Small intestine (tissue), 7 donors: ENCODE results near the gene SERHL2. TPM values are rescaled to one million over a fixed set of nuclear protein-coding genes. Genes with fewer than 3 reads are reported as not detected.

ENCODE experiments used
- DNase-seq, 2 donors: peaks; one replicate each; pipeline versions ENCODE4 v3.0.0 to v3.0.0-alpha.2; 2013
- FAIRE-seq: peaks from 2 replicates; lab custom pipeline; 2012; peaks lifted over from hg19 to GRCh38; lab: Jason Lieb, UNC
- H3K27ac ChIP-seq, 3 donors: one replicate each; pipeline ENCODE4 v1.5.1; 2013; ENCODE audit warnings: low read length in 2 of 3, mild to moderate bottlenecking in 2 of 3, control low read depth in 1 of 3, inconsistent platforms in 1 of 3, low read depth in 1 of 3, moderate library complexity in 1 of 3
- H3K27me3 ChIP-seq, 3 donors: one replicate each; pipeline ENCODE4 v1.6.1; 2013; ENCODE audit warnings: low read length in 3 of 3, inconsistent platforms in 1 of 3; ENCODE audit not compliant: control insufficient read depth in 3 of 3, insufficient read depth in 3 of 3
- H3K36me3 ChIP-seq, 3 donors: one replicate each; pipeline ENCODE4 v1.6.1; 2013; ENCODE audit warnings: low read length in 3 of 3, inconsistent platforms in 1 of 3, low read depth in 1 of 3, mild to moderate bottlenecking in 1 of 3, moderate library complexity in 1 of 3; ENCODE audit not compliant: control insufficient read depth in 3 of 3, insufficient read depth in 2 of 3
- H3K4me1 ChIP-seq, 3 donors: one replicate each; pipeline ENCODE4 v1.6.1; 2013; ENCODE audit warnings: low read length in 2 of 3, inconsistent platforms in 1 of 3, low read depth in 1 of 3, mild to moderate bottlenecking in 1 of 3, moderate library complexity in 1 of 3; ENCODE audit not compliant: control insufficient read depth in 3 of 3, insufficient read depth in 2 of 3
- H3K4me3 ChIP-seq, 3 donors: one replicate each; pipeline ENCODE4 v1.5.1; 2013; ENCODE audit warnings: low read length in 3 of 3, control low read depth in 1 of 3, inconsistent platforms in 1 of 3, low read depth in 1 of 3, mild to moderate bottlenecking in 1 of 3, moderate library complexity in 1 of 3
- H3K9me3 ChIP-seq, 2 donors: one replicate each; pipeline ENCODE4 v1.6.1; 2013; ENCODE audit warnings: low read depth in 1 of 2, low read length in 1 of 2; ENCODE audit not compliant: control insufficient read depth in 2 of 2, insufficient read depth in 1 of 2
- WGBS, 3 donors: extraction: QIAGEN DNeasy Blood & Tissue Kit; methylation state at CpG; one replicate each; pipeline ENCODE4 v1.1.7; 2013; 5-methylcytosine and 5-hydroxymethylcytosine counted together
- polyA plus RNA-seq, 4 donors: library from polyadenylated mRNA; stranded (reverse) in 3 of 4; unstranded in 1 of 4; fragments of 200-250 nt in 3 of 4; fragments of 120-200 nt in 1 of 4; gene quantifications; one replicate each; pipeline versions ENCODE4 v1.2.1 to v1.2.3, GENCODE V29; 2013
- donor health status: healthy with polysubstance abuse.
- donor health status: control.
- donor health status: control.
- donor health status: Bipolar disorder and iron deficiency.
- donor health status: healthy.

The SERHL2 gene
- polyA plus RNA-seq, 4 donors = 0.89 to 4.1 (median 2.4) TPM

GRCh38 chr22:42617155-42617983 lies 63.6 kb downstream of the SERHL2 start:
- H3K4me1 ChIP-seq = peaks cover 2 to 22% (median 5%) of the 10 kb centered on the region in 3 donors
- H3K27ac ChIP-seq = peak overlapping the region in 1 of 3 donors; percentile 32
- no peak for FAIRE-seq
- no peak for DNase-seq
- H3K4me3 ChIP-seq = no peak overlapping the region
- H3K36me3 ChIP-seq = peaks cover 0 to 41% (median 4%) of the 10 kb centered on the region in 3 donors
- H3K9me3 ChIP-seq = no peaks in the 10 kb centered on the region
- WGBS, 3 donors = 62 to 68% (median 66%) methylated on average over 19 to 20 of the region's 20 CpGs
- no peaks in the 10 kb centered on the region for H3K27me3 ChIP-seq

GRCh38 chr22:42619261-42620063 lies 65.7 kb downstream of the SERHL2 start:
- 92 to 94% (median 93%) methylated on average over 29 to 35 of the region's 35 CpGs for WGBS, 3 donors
- DNase-seq (no peak), FAIRE-seq (no peak)
- peaks cover 0 to 24% (median 0%) of the 10 kb centered on the region in 3 donors for H3K4me1 ChIP-seq
- H3K27me3 ChIP-seq = no peaks in the 10 kb centered on the region
- peaks cover 0 to 54% (median 6%) of the 10 kb centered on the region in 3 donors for H3K36me3 ChIP-seq
- no peak overlapping the region for H3K27ac ChIP-seq
- H3K4me3 ChIP-seq = no peak overlapping the region
- H3K9me3 ChIP-seq = no peaks in the 10 kb centered on the region

- H3K36me3 ChIP-seq = peaks cover 0 to 60% (median 6%) of the 10 kb centered on the region in 3 donors
- H3K9me3 ChIP-seq = no peaks in the 10 kb centered on the region
- WGBS, 3 donors = 87 to 93% (median 89%) methylated on average over 4 of the region's 4 CpGs
- no peak for FAIRE-seq
- no peak for DNase-seq
- no peak overlapping the region for H3K27ac ChIP-seq
- no peak overlapping the region for H3K4me3 ChIP-seq
- no peaks in the 10 kb centered on the region for H3K27me3 ChIP-seq
- peaks cover 0 to 24% (median 0%) of the 10 kb centered on the region in 3 donors for H3K4me1 ChIP-seq
These were observed 66.3 kb downstream of the SERHL2 start for GRCh38 chr22:42620084-42620483.

- peak overlapping the region in 1 of 3 donors; percentile 11 for H3K27ac ChIP-seq
- no peak for FAIRE-seq
- WGBS, 3 donors = 48 to 55% (median 53%) methylated on average over 11 of the region's 11 CpGs
These were observed 67.8 kb downstream of the SERHL2 start for GRCh38 chr22:42621505-42622002.

GRCh38 chr22:42622061-42622710 lies 68.4 kb downstream of the SERHL2 start:
- Histone ChIP-seq H3K27me3 (no peaks in the 10 kb centered on the region), H3K9me3 (no peaks in the 10 kb centered on the region), H3K27ac (no peak overlapping the region), H3K4me1 (peaks cover 0 to 13% (median 0%) of the 10 kb centered on the region in 3 donors), H3K36me3 (peaks cover 10 to 80% (median 12%) of the 10 kb centered on the region in 3 donors), H3K4me3 (no peak overlapping the region)
- DNase-seq = no peak
- 89 to 93% (median 93%) methylated on average over 18 to 20 of the region's 20 CpGs for WGBS, 3 donors
- no peak for FAIRE-seq

More at GRCh38 chr22:42621505-42622002, 67.8 kb downstream of the SERHL2 start:
- Histone ChIP-seq H3K27me3 (no peaks in the 10 kb centered on the region), H3K36me3 (peaks cover 6 to 73% (median 12%) of the 10 kb centered on the region in 3 donors), H3K4me3 (no peak overlapping the region), H3K4me1 (peaks cover 0 to 14% (median 0%) of the 10 kb centered on the region in 3 donors), H3K9me3 (no peaks in the 10 kb centered on the region)
- DNase-seq = peak; percentile 68 to 73

GRCh38 chr22:42623301-42623751 lies 69.6 kb downstream of the SERHL2 start:
- WGBS, 3 donors = 28 to 54% (median 40%) methylated on average over 16 to 18 of the region's 18 CpGs
- no peak overlapping the region for H3K4me3 ChIP-seq
- peaks cover 11 to 91% (median 17%) of the 10 kb centered on the region in 3 donors for H3K36me3 ChIP-seq
- no peak for FAIRE-seq
- H3K9me3 ChIP-seq = no peaks in the 10 kb centered on the region
- H3K27me3 ChIP-seq = no peaks in the 10 kb centered on the region
- peak overlapping the region; percentile 2 to 53 (median 12) for H3K27ac ChIP-seq
- H3K4me1 ChIP-seq = peaks cover 0 to 11% (median 0%) of the 10 kb centered on the region in 3 donors
- peak; percentile 48 to 52 for DNase-seq
